PC-9 (cell line): Measurements from ENCODE around the gene TTC24. TPM values are rescaled to one million over a fixed set of nuclear protein-coding genes. Genes with fewer than 3 reads are reported as not detected.

ENCODE experiments used
- BruUV-seq: library from RNA; stranded (reverse); fragments of 400-500 nt; replicated peaks from 2 replicates; lab custom pipeline; 2021; lab: Mats Ljungman, UMichigan
- CTCF ChIA-PET: fragments of 300-600 bp; sonication (Branson Sonifier 250); formaldehyde crosslinking; loops from one replicate; lab custom pipeline; 2022; ENCODE audit warnings: antibody characterized with exemption; lab: Charles Lee
- POLR2A ChIA-PET: fragments of 300-600 bp; sonication (Branson Sonifier 250); formaldehyde crosslinking; loops from one replicate; lab custom pipeline; 2022; ENCODE audit warnings: antibody characterized with exemption; ENCODE audit not compliant: unreplicated experiment; lab: Charles Lee
- DNase-seq, 2 experiments: peaks; one replicate each; pipeline versions ENCODE4 v3.0.0 to v3.0.0-alpha.2; 2015 to 2022; ENCODE audit warnings: mixed read lengths in 1 of 2
- H2AFZ ChIP-seq: fragments of 200-600 bp; sonication (generic); 2 replicates; pipeline ENCODE4 v1.8.1; 2017; ENCODE audit warnings: antibody characterized with exemption
- H3F3A ChIP-seq: fragments of 200-600 bp; sonication (generic); 2 replicates; pipeline ENCODE4 v1.8.1; 2017; ENCODE audit warnings: antibody characterized with exemption, mild to moderate bottlenecking, low read depth; ENCODE audit not compliant: insufficient read depth
- H3K27ac ChIP-seq: fragments of 200-600 bp; sonication (generic); 2 replicates; pipeline ENCODE4 v1.6.1; 2016; ENCODE audit warnings: mixed run types
- H3K27me3 ChIP-seq: fragments of 200-600 bp; sonication (generic); 2 replicates; pipeline ENCODE4 v1.6.1; 2016; ENCODE audit warnings: low read depth, mixed run types; ENCODE audit not compliant: insufficient read depth
- H3K36me3 ChIP-seq: fragments of 200-600 bp; sonication (generic); 2 replicates; pipeline ENCODE4 v1.6.1; 2016; ENCODE audit warnings: low read depth, mixed run types
- H3K4me1 ChIP-seq: fragments of 200-600 bp; sonication (generic); replicated peaks from 2 replicates; pipeline ENCODE4 v1.6.1; 2016; ENCODE audit warnings: mixed run types; ENCODE audit not compliant: insufficient read depth
- H3K4me2 ChIP-seq: fragments of 200-600 bp; sonication (generic); 2 replicates; pipeline ENCODE4 v1.6.1; 2017; ENCODE audit warnings: mixed run types
- H3K4me3 ChIP-seq: fragments of 200-600 bp; sonication (generic); 2 replicates; pipeline ENCODE4 v1.6.1; 2016; ENCODE audit warnings: mixed run types
- H3K79me2 ChIP-seq: fragments of 200-600 bp; sonication (generic); 2 replicates; pipeline ENCODE4 v1.6.1; 2017; ENCODE audit warnings: low read depth, mixed run types
- H3K9me2 ChIP-seq: fragments of 200-600 bp; sonication (generic); 2 replicates; pipeline ENCODE4 v1.8.1; 2017; ENCODE audit warnings: mild to moderate bottlenecking; ENCODE audit not compliant: insufficient read depth
- H3K9me3 ChIP-seq: fragments of 200-600 bp; sonication (generic); 2 replicates; pipeline ENCODE4 v1.8.1; 2016; ENCODE audit warnings: low read depth; ENCODE audit not compliant: insufficient read depth
- H4K20me1 ChIP-seq: fragments of 200-600 bp; sonication (generic); 2 replicates; pipeline ENCODE4 v1.8.1; 2017; ENCODE audit not compliant: insufficient read depth
- EZH2 ChIP-seq: fragments of 200-600 bp; sonication (generic); IDR thresholded peaks from 2 replicates; pipeline ENCODE4 v1.8.0; 2017; ENCODE audit warnings: antibody characterized with exemption, low read depth
- intact Hi-C: fragments of 100-400 bp; cut with micrococcal nuclease; formaldehyde crosslinking; loops from one replicate; pipeline ENCODE4 v1.10.0; 2022; ENCODE audit not compliant: unreplicated experiment
- total RNA-seq: library from RNA; stranded (reverse); gene quantifications from 2 replicates; pipeline ENCODE4 v1.2.3, GENCODE V29; 2021
- TF ChIP-seq, protein P1 (sequence below): fragments of 200-600 bp; sonication (generic); conservative IDR thresholded peaks from 2 replicates; pipeline ENCODE4 v1.6.1; 2017; ENCODE audit warnings: mixed run types, antibody characterized with exemption, mild to moderate bottlenecking, moderate library complexity

The TTC24 gene
- total RNA-seq, 1 experiment from 2014 or later, result not detected

DNA sequence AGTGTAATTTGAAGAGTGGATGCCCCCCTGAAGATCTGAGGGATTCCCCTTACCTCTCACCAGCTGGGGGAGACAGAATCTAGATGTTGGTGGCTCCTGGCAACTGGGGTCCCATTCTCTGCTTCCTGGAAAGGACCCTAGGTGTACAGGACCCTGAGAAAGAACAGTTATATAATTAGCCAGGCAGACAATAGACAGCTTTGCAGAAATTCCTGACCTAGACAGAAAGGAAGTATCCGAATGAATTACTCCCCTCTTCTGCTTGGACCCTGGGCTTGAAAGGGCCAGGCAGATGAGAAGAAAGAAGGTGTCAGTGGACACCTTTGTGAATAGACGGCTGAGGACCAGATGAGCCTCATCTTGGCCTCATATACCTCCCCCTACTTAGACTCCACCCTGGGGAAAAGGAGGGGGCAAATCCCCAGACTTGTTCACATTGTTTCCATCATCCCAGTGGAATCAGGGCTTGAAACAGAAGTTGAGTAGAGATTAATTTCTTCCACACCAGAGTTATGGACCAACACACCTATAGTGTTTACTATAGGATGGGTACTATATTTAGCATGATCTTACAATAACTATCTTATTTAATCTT is 5.4 kb upstream of the TTC24 start:
- Histone ChIP-seq H3K4me3 (no peak overlapping the region), H3K27me3 (no peaks in the 10 kb centered on the region), H3K27ac (no peak overlapping the region), H3K9me3 (no peaks in the 10 kb centered on the region), H3K36me3 (0 out of 2 replicates have a peak, but pooled peaks cover under 1% of the 10 kb centered on the region), H3F3A (peaks cover 12% of the 10 kb centered on the region; the same call in 1 of the 2 replicates), H4K20me1 (no peaks in the 10 kb centered on the region), H2AFZ (no peak overlapping the region), H3K9me2 (no peaks in the 10 kb centered on the region), H3K79me2 (peaks cover 15% of the 10 kb centered on the region), H3K4me2 (no peak overlapping the region), H3K4me1 (peaks cover 14% of the 10 kb centered on the region)
- no peak for DNase-seq
- intact Hi-C loops, result loop anchor here (5.0 kb wide), 1 partner anchor 72 kb away; the partner anchor contains the start of gene MEF2D
- CTCF ChIA-PET, result no interaction called here
- POLR2A ChIA-PET, result no interaction called here
- TF ChIP-seq, protein P1, sequence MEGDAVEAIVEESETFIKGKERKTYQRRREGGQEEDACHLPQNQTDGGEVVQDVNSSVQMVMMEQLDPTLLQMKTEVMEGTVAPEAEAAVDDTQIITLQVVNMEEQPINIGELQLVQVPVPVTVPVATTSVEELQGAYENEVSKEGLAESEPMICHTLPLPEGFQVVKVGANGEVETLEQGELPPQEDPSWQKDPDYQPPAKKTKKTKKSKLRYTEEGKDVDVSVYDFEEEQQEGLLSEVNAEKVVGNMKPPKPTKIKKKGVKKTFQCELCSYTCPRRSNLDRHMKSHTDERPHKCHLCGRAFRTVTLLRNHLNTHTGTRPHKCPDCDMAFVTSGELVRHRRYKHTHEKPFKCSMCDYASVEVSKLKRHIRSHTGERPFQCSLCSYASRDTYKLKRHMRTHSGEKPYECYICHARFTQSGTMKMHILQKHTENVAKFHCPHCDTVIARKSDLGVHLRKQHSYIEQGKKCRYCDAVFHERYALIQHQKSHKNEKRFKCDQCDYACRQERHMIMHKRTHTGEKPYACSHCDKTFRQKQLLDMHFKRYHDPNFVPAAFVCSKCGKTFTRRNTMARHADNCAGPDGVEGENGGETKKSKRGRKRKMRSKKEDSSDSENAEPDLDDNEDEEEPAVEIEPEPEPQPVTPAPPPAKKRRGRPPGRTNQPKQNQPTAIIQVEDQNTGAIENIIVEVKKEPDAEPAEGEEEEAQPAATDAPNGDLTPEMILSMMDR, result no peak
- no peak for TF ChIP-seq EZH2
- no TSS peak for BruUV-seq

- POLR2A ChIA-PET, result interaction anchor here (0.6 kb wide), 1 partner anchor 57 kb away, joined by 3 read pairs; no protein-coding TSS in a partner anchor
- Histone ChIP-seq H3K4me1 (no peaks in the 10 kb centered on the region; the same call in 1 of the 2 replicates), H3K27me3 (no peaks in the 10 kb centered on the region), H2AFZ (no peak overlapping the region), H3K27ac (no peak overlapping the region), H3K9me2 (no peaks in the 10 kb centered on the region), H3K36me3 (no peaks in the 10 kb centered on the region), H3F3A (no peaks in the 10 kb centered on the region), H3K4me2 (no peak overlapping the region), H3K79me2 (no peaks in the 10 kb centered on the region), H3K9me3 (no peaks in the 10 kb centered on the region), H4K20me1 (no peaks in the 10 kb centered on the region), H3K4me3 (no peak overlapping the region)
- intact Hi-C loops, result no loop called here
- no peak for TF ChIP-seq EZH2
- TF ChIP-seq, protein P1, result no peak
- no TSS peak for BruUV-seq
- CTCF ChIA-PET, result no interaction called here
- no peak for DNase-seq
Measured at GRCh38 chr1:156577550-156577949, 2.0 kb upstream of the TTC24 start.

DNA sequence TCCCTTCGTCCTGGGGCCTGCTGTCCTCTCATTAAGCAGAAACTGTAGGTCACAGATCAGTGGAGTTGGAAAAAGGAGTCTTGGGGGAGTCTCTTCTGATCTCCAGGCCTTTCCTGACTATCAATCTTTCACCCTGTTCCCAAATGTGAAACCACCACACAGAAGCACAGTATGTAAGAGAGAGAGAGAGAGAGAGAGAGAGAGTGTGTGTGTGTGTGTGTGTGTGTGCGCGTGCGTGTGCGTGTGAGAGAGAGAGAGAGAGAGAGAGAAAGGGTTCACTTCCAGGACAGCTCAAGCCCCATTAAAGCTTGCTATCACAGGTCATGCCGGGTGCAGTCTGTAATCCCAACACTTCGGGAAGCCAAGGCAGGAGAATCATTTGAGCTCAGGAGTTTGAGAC is 1.5 kb upstream of the TTC24 start:
- ChIA-PET POLR2A (interaction anchor here (0.5 kb wide), 1 partner anchor 307 kb away, joined by 4 read pairs; no protein-coding TSS in a partner anchor), CTCF (no interaction called here)
- H3K36me3 ChIP-seq, result no peaks in the 10 kb centered on the region
- no peaks in the 10 kb centered on the region for H3K79me2 ChIP-seq
- H3K4me1 ChIP-seq, result no peaks in the 10 kb centered on the region
- no peaks in the 10 kb centered on the region for H3K27me3 ChIP-seq
- H3K4me3 ChIP-seq, result no peak overlapping the region
- H3K27ac ChIP-seq, result no peak overlapping the region
- H4K20me1 ChIP-seq, result no peaks in the 10 kb centered on the region
- H3K9me2 ChIP-seq, result no peaks in the 10 kb centered on the region
- BruUV-seq, result no TSS peak
- TF ChIP-seq, protein P1, result no peak
- no peak for TF ChIP-seq EZH2
- no peaks in the 10 kb centered on the region for H3F3A ChIP-seq
- intact Hi-C loops, result no loop called here
- DNase-seq, result no peak
- no peak overlapping the region for H3K4me2 ChIP-seq
- no peak overlapping the region for H2AFZ ChIP-seq
- H3K9me3 ChIP-seq, result no peaks in the 10 kb centered on the region
